H1 (cell line): ENCODE results near the gene CACNB2. TPM values are rescaled to one million over a fixed set of nuclear protein-coding genes. Genes with fewer than 3 reads are reported as not detected.

Experiments used
- CBX8 ChIP-seq: fragments of 300-800, 300-1000 bp; sonication (generic); IDR thresholded peaks from 2 replicates; pipeline ENCODE4 v1.7.1; 2016; ENCODE audit warnings: low read depth, low read length, borderline replicate concordance
- CHD7 ChIP-seq: fragments of 300-600 bp; sonication (generic); IDR thresholded peaks from 2 replicates; pipeline ENCODE4 v1.7.1; 2012; ENCODE audit warnings: low read length, moderate library complexity, mild to moderate bottlenecking, inconsistent platforms; ENCODE audit not compliant: insufficient replicate concordance
- HDAC6 ChIP-seq: IDR thresholded peaks from one replicate; pipeline ENCODE4 v1.7.1; 2012; ENCODE audit warnings: low read depth, mild to moderate bottlenecking, inconsistent platforms, low read length, moderate library complexity
- RNF2 ChIP-seq: fragments of 200-900, 300-1000 bp; sonication (generic); IDR thresholded peaks from 2 replicates; pipeline ENCODE4 v1.7.1; 2016; ENCODE audit warnings: borderline replicate concordance, low read depth, mild to moderate bottlenecking, antibody characterized with exemption, low read length; ENCODE audit not compliant: poor library complexity, severe bottlenecking; ENCODE audit errors: missing control alignments
- RXRA ChIP-seq: IDR thresholded peaks from 2 replicates; pipeline ENCODE4 v1.6.1; 2011; ENCODE audit warnings: low read depth, mild to moderate bottlenecking, low read length, moderate library complexity; ENCODE audit not compliant: insufficient read depth
- SAP30 ChIP-seq: fragments of 300-600 bp; sonication (generic); IDR thresholded peaks from 2 replicates; pipeline ENCODE4 v1.7.1; 2012; ENCODE audit warnings: low read length, moderate library complexity, mild to moderate bottlenecking, inconsistent platforms; ENCODE audit not compliant: insufficient read depth, insufficient replicate concordance
- SIRT6 ChIP-seq: IDR thresholded peaks from one replicate; pipeline ENCODE4 v1.7.1; 2012; ENCODE audit warnings: low read length, inconsistent platforms
- TCF12 ChIP-seq: IDR thresholded peaks from 2 replicates; pipeline ENCODE4 v1.6.1; 2011; ENCODE audit warnings: low read depth, mild to moderate bottlenecking, low read length
- USF2 ChIP-seq: IDR thresholded peaks from 2 replicates; pipeline ENCODE4 v1.6.1; 2011; ENCODE audit warnings: low read length, improper control_type of control experiment
- polyA plus RNA-seq, 7 experiments: library from polyadenylated mRNA; depleted of rRNA in 3 of 7; stranded (reverse) in 5 of 7; unstranded in 2 of 7; fragments of >200 nt in 5 of 7; fragments of 200-250 nt in 2 of 7; gene quantifications; 1 replicate in 5 of 7; 2 replicates in 1 of 7; 4 replicates in 1 of 7; pipeline versions ENCODE4 v1.2.1 to v1.2.3, GENCODE V29; 2011 to 2013; ENCODE audit warnings: missing spikeins in 2 of 7, mixed read lengths in 2 of 7
- total RNA-seq: library from RNA; stranded (reverse); fragmentation: NEBNext Ultra II Directional; extraction: Animal tissue kit (Norgen Biotek cat#: 25700); gene quantifications from 2 replicates; pipeline ENCODE4 v1.2.1, GENCODE V29; 2021

Gene CACNB2
- total and polyA plus RNA-seq, 2 of the 8 experiments (the other 6 are each of a cell fraction or from before 2014, with no cell fraction given) = 2.4 to 3.2 TPM

- TF ChIP-seq CHD7 = no peak
- no peak for TF ChIP-seq HDAC6
- TF ChIP-seq RXRA = no peak
- TF ChIP-seq RNF2 = no peak
- TF ChIP-seq TCF12 = no peak
- no peak for TF ChIP-seq CBX8
- no peak for TF ChIP-seq SAP30
- TF ChIP-seq USF2 = no peak
- no peak for TF ChIP-seq SIRT6
- TF ChIP-seq, all 59 proteins: peak for 0
Measured at GRCh38 chr10:18319628-18320027, 179.4 kb downstream of the CACNB2 start (continued).
